GM12873 (cell line): ENCODE results near the gene PDZD2.

Experiments used
- TF ChIP-seq, protein P1 (sequence below): IDR thresholded peaks from 2 replicates; pipeline ENCODE4 v1.5.1; 2012; ENCODE audit warnings: low read depth, mild to moderate bottlenecking, moderate library complexity, low read length, control low read depth; ENCODE audit not compliant: insufficient read depth; ENCODE audit errors: missing control alignments

Gene PDZD2

DNA sequence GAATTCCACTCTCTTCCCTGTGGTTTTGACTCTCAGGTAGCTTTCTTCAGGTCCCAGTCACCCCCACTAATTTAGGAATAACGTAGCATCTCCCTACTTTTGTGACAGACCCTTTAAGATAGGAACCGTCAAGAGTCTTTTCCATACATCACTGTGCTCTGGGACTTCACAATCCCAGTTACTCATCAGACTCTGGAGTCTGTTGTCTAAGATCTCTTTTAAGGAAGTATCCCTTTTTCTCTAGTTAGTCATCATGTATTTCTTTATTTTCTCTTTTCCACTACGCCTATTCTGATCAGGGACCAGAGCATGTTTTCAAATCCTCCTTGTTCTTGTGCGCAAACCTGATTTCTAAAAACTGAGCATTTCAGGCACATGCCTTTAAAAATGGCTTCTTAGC is 392.2 kb downstream of the PDZD2 start:
- TF ChIP-seq, protein P1, sequence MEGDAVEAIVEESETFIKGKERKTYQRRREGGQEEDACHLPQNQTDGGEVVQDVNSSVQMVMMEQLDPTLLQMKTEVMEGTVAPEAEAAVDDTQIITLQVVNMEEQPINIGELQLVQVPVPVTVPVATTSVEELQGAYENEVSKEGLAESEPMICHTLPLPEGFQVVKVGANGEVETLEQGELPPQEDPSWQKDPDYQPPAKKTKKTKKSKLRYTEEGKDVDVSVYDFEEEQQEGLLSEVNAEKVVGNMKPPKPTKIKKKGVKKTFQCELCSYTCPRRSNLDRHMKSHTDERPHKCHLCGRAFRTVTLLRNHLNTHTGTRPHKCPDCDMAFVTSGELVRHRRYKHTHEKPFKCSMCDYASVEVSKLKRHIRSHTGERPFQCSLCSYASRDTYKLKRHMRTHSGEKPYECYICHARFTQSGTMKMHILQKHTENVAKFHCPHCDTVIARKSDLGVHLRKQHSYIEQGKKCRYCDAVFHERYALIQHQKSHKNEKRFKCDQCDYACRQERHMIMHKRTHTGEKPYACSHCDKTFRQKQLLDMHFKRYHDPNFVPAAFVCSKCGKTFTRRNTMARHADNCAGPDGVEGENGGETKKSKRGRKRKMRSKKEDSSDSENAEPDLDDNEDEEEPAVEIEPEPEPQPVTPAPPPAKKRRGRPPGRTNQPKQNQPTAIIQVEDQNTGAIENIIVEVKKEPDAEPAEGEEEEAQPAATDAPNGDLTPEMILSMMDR = no peak

- TF ChIP-seq, protein P1 = no peak
Measured at GRCh38 chr5:32038523-32038922, 399.6 kb downstream of the PDZD2 start.

GRCh38 chr5:32042551-32042961 is 403.6 kb downstream of the PDZD2 start:
- TF ChIP-seq, protein P1 = no peak

GRCh38 chr5:32043105-32043504 is 404.2 kb downstream of the PDZD2 start:
- TF ChIP-seq, protein P1 = no peak

DNA sequence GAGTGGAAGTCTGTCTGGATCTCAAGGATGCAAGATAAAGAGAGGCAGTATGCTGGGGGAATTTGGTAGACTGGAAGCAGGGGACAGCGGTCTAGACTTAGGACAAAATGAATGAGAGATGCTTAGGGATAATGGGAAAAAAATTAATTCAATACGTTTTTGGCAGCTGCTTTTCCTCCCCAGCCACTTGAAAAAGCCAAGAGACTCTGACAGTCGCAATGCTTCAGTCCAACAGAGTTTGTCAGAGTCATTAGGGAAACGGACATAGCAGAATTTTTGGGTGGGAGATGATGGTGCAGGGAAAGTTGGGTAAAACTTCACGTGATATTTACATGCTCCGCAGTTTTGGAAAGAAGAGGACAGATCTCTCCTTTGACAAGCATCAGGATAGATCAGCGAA is 405.5 kb downstream of the PDZD2 start:
- TF ChIP-seq, protein P1 = no peak

GRCh38 chr5:32044939-32045338 is 406.0 kb downstream of the PDZD2 start:
- TF ChIP-seq, protein P1 = no peak

DNA sequence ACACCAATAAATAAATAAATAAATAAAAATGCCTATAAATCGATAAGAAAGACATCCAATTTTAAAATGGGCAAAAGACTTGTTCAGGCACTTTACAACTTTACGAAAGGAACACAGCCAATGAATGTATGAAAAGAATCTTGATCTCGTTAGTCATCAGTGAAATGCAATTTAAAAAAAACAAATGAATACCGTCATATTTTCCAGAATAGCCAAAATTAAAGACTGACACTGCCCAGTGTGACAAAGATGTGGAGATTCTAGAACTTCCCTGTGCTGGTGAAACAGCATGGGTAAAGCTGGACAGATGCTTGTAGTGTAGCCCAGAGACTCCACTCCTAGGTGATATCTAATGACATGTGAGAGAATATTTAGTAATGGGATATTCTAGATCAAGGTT is 408.1 kb downstream of the PDZD2 start:
- TF ChIP-seq, protein P1 = no peak
